ENCODE results near the gene KANSL1. TPM values are rescaled to one million over a fixed set of nuclear protein-coding genes. Genes with fewer than 3 reads are reported as not detected.
"Not testable (repeated sequence)": the region's sequence is repeated elsewhere in the genome, so short reads cannot be mapped to it uniquely, and the experiment has no call there.

The KANSL1 gene
- 100 to 1,000 TPM in 1 of 2 donors, 10 to 100 TPM in 1; 68.2 to 190 TPM for total RNA-seq

GRCh38 chr17:46193151-46193625 is at the start of gene KANSL1:
KANSL1 (minus strand) TSS chr17:46193429; CDS start chr17:46172143, 21,286 bp downstream.
- Histone ChIP-seq H3K27me3 (no peaks in the 10 kb centered on the region), H3K9me3 (no peaks in the 10 kb centered on the region), H3K27ac (peak within 1 kb of the TSS; percentile 98 to 100 (median 100)), H3K4me3 (peak within 1 kb of the TSS; percentile 94), H3K36me3 (replicated peaks in 1 of 2; ENCODE audit: insufficient read depth in 1 of 2, low read depth in 2 of 2) (no peaks in the 10 kb centered on the region), H3K4me1 (peaks cover 48% of the 10 kb centered on the region)
- ATAC-seq = peak; percentile 86
- WGBS, 2 donors = 0% methylated on average over 48 of the region's 72 CpGs; no CpG with 5 or more reads in 1 of the 2 donors
- intact Hi-C loops (cut with DNase I) = no loop called here
- TF ChIP-seq CTCF (IDR thresholded peaks at IDR 0.05) (peak; percentile 12 to 100 (median 44)), POLR2A (IDR thresholded peaks at IDR 0.05) (no peak)
- peak; percentile 88 to 91 (median 89) for DNase-seq

GRCh38 chr17:46231359-46231758 is 38.1 kb upstream of the KANSL1 start:
- H3K27ac ChIP-seq; intact Hi-C loops (cut with DNase I); H3K27me3 ChIP-seq; H3K9me3 ChIP-seq; H3K4me1 ChIP-seq; DNase-seq; H3K4me3 ChIP-seq; ATAC-seq; H3K36me3 ChIP-seq (replicated peaks in 1 of 2; ENCODE audit: insufficient read depth in 1 of 2, low read depth in 2 of 2): not testable (repeated sequence)
- 73% methylated on average over 8 of the region's 8 CpGs for WGBS, 2 donors

- H3K9me3 ChIP-seq; H3K4me1 ChIP-seq; H3K36me3 ChIP-seq (replicated peaks in 1 of 2; ENCODE audit: insufficient read depth in 1 of 2, low read depth in 2 of 2); H3K27me3 ChIP-seq; intact Hi-C loops (cut with DNase I): not testable (repeated sequence)
- 1% methylated on average over 7 to 20 of the region's 22 CpGs for WGBS, 2 donors
- ATAC-seq (peak; percentile 100), DNase-seq (peak; percentile 89 to 92 (median 91))
- peak in 2 of 3 donors; percentile 40 to 48 for TF ChIP-seq POLR2A (IDR thresholded peaks at IDR 0.05)
- Histone ChIP-seq H3K4me3 (peak overlapping the region; percentile 52 to 56), H3K27ac (peak overlapping the region in 3 of 4 donors; percentile 36 to 56 (median 41))
Measured at GRCh38 chr17:46225274-46225794, 32.1 kb upstream of the KANSL1 start.

- H3K36me3 ChIP-seq (replicated peaks in 1 of 2; ENCODE audit: insufficient read depth in 1 of 2, low read depth in 2 of 2); H3K9me3 ChIP-seq; DNase-seq; intact Hi-C loops (cut with DNase I); H3K27me3 ChIP-seq; H3K4me1 ChIP-seq: not testable (repeated sequence)
- Histone ChIP-seq H3K4me3 (peak overlapping the region; percentile 52 to 56), H3K27ac (peak overlapping the region in 3 of 4 donors; percentile 36 to 56 (median 41))
- peak; percentile 55 for ATAC-seq
- 1% methylated on average over 14 of the region's 54 CpGs; no CpG with 5 or more reads in 1 of the 2 donors for WGBS, 2 donors
Measured at GRCh38 chr17:46224864-46225263, 31.6 kb upstream of the KANSL1 start.

GRCh38 chr17:46223041-46223440 is 29.8 kb upstream of the KANSL1 start:
- H3K4me3 ChIP-seq; H3K36me3 ChIP-seq (replicated peaks in 1 of 2; ENCODE audit: insufficient read depth in 1 of 2, low read depth in 2 of 2); H3K27ac ChIP-seq; intact Hi-C loops (cut with DNase I); H3K9me3 ChIP-seq; H3K27me3 ChIP-seq; ATAC-seq; DNase-seq; H3K4me1 ChIP-seq: not testable (repeated sequence)
- WGBS, 2 donors = 80% methylated on average over 1 of the region's 2 CpGs; no CpG with 5 or more reads in 1 of the 2 donors

GRCh38 chr17:46216682-46217081 is 23.5 kb upstream of the KANSL1 start:
- peaks cover 7% of the 10 kb centered on the region for H3K4me1 ChIP-seq
- no peaks in the 10 kb centered on the region for H3K9me3 ChIP-seq
- no peaks in the 10 kb centered on the region for H3K36me3 ChIP-seq (replicated peaks in 1 of 2; ENCODE audit: insufficient read depth in 1 of 2, low read depth in 2 of 2)
- DNase-seq (no peak), ATAC-seq (no peak)
- TF ChIP-seq POLR2A (IDR thresholded peaks at IDR 0.05) = no peak
- TF ChIP-seq CTCF (IDR thresholded peaks at IDR 0.05) = no peak
- H3K4me3 ChIP-seq = no peak overlapping the region
- 86 to 93% methylated on average over 3 of the region's 3 CpGs for WGBS, 2 donors
- H3K27ac ChIP-seq = no peak overlapping the region
- H3K27me3 ChIP-seq = no peaks in the 10 kb centered on the region
- intact Hi-C loops (cut with DNase I) = loop anchor here (5.0 kb wide), 1 partner anchor 219 kb away; the partner anchor contains the start of gene STH
